HG03442 (cell line): ENCODE measurements around the gene GKN1.

Source experiments
- ATAC-seq: cut with Tn5 transposase; IDR thresholded peaks from one replicate; pipeline ENCODE4 v1.9.1; 2021; ENCODE audit warnings: mild to moderate bottlenecking, moderate library complexity; ENCODE audit not compliant: unreplicated experiment

Gene GKN1

GRCh38 chr2:68959001-68959400, 15.4 kb upstream of the GKN1 start:
- ATAC-seq = no peak

GRCh38 chr2:68961380-68961779, 13.1 kb upstream of the GKN1 start:
- ATAC-seq = no peak

- no peak for ATAC-seq
Observed at GRCh38 chr2:68964282-68964681, 10.2 kb upstream of the GKN1 start.

DNA sequence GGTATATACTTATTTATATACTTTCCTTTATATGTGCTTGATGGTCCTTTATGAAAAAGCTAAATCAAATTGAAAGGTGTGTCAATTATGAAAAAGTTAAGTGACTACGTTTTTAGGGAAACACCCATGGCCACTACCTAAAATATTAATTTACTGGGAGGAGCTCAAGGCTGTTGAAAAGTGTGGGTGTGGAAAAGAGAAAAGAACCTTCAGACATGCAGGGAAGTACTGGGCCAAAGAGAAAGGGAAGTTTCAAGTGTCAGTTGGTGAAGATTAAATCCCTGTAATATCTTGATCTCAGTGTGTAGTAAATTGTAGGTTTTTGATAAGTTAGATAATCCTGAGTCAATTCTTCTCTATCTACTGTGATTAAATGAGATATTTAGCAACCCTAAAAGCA, 6.2 kb upstream of the GKN1 start:
- ATAC-seq = no peak

- ATAC-seq = no peak
Observed at GRCh38 chr2:68969736-68970490, 4.5 kb upstream of the GKN1 start.

DNA sequence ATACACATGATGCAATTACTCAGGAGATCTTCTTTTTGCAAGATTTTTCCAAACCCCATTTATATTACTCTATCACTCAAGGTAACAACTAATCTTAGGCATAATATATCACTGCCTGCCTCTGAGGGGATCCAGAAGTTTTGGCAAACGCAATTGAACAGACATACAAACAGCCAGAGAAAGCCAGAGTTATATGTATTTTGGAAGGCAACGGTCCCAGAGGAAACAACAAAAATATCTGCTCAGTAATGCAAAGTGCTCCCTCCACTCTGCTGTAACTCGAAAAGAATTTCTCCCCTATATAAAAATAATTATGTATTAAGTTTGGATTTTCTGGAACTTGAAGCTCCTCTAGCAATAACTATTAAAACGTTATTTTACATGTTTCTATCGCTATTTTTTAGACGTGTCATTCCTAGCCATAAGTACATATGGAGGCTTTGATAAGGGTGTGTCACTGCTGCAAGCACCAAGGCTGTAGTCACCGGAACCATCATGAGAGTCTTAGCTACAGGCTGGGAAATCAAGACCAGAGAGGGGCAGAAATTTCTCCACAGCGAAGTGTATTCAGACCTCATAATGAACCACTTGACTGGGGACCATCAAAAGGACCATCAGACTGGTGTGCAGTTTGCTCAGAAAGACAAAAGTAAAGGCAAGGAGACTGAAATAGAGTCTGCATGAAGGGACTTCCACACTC, 3.7 kb upstream of the GKN1 start:
- no peak for ATAC-seq

- ATAC-seq = no peak
Observed at GRCh38 chr2:68971591-68972231, 2.7 kb upstream of the GKN1 start.

DNA sequence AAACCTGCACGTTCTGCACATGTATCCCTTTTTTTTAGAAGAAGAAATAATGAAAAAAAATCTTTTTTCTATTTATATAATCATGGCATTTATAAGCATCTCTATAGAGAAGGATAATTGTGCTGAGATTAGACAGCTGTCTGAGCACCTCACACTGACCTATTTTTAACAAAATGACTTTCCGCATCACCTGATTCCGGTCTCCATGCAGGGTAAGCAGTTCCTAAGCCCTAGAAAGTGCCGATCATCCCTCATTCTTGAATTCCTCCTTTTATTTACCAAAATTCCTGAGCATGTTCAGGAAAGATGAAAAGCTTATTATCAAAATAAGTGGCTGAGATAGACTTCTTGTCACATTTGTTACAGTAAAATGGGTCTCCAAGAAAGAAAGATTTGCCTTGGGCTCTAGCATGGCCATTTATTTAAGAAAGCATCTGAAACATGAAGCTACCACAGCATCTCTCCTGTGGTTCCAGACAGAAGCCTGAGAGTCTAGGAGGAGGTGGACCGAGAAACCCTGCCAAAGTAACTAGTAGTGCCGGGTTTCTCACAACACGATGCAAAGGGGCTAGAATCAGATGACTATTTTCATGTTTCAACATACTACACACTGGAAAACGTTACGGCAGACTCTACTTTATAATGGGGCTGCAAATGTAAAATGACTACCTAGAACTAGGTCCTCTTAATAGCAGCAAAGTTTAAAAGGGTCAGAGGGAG, 670 bp downstream of the GKN1 start:
- ATAC-seq = no peak

DNA sequence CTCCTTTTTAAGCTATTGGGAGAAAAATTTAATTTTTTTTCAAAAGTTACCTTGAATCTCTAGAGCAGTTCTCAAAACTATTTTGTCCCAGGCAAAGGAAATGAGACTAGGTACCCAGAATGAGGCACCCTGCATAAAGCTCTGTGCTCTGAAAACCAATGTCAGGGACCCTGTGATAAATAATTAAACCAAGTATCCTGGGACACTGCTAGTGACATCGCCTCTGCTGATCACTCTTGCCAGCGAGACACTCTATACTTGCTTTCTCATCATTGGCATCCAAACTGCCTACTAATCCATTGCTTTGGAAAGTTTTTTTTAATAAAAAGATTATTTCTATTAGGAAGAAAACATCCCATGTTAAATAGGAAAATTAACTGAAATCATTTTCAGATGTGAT, 1.4 kb downstream of the GKN1 start:
- no peak for ATAC-seq

- no peak for ATAC-seq
Observed at GRCh38 chr2:68977453-68977852, 3.0 kb downstream of the GKN1 start.

DNA sequence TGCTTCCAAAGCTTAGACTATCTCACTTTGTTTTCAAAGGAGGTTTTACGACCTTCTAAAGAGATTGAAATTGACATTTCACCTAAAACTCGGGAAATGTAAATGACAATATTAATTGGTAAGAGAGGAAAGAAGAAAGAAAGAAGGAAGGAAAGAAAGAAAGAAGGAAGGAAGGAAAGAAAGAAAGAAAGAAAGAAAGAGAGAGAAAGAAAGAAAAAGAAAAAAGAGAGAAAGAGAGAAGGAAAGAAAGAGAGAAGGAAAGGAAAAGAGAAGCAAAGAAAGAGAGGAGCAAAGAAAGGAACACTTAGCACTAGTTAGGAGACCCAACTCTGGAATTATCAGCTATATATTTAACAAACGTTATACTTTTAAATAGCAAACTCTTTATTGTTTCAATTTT, 3.7 kb downstream of the GKN1 start:
- ATAC-seq = no peak

- ATAC-seq = no peak
Observed at GRCh38 chr2:68980956-68981355, 6.5 kb downstream of the GKN1 start.

DNA sequence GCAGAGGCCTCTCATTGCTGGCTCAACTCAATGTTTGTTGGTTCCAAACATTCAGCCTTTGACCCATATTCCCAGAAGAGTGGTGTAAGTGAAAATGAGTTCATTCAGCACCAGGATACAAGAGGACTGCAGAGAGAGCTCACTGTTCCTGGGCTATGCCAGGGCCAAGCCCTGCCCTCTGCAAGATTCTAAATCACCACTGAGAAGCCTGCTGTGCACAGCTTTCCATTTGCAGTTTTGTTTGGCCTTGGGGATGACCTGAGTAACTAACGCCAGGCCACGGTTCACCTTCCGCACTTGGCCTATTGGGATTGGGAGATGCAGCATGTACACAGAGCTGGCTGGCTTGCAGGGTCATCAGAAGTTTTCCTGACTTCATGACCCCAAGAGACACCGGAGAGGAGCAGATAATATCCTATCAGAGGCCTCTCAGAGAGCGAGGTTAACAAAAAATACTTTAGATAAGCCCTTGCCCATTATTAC, 12.6 kb downstream of the GKN1 start:
- no peak for ATAC-seq

DNA sequence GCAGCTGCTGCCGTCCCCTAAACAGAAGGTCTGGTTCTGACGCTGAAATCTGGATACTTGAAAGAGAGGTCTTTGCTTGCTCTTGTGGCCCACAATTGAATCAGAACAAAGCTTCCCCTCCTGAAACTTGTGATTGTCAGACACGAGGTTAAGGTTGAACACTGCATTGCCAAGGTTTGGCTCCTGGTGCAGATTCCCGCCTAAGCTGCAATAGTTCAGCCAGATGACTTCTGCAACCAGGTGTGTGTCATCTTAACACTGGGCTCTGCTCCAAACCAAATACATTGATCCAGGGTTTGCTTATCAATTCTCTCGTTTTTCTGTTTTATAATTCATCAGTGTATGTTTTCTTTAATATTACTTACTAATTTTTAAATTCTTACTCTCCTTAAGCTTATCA, 14.6 kb downstream of the GKN1 start:
- no peak for ATAC-seq

DNA sequence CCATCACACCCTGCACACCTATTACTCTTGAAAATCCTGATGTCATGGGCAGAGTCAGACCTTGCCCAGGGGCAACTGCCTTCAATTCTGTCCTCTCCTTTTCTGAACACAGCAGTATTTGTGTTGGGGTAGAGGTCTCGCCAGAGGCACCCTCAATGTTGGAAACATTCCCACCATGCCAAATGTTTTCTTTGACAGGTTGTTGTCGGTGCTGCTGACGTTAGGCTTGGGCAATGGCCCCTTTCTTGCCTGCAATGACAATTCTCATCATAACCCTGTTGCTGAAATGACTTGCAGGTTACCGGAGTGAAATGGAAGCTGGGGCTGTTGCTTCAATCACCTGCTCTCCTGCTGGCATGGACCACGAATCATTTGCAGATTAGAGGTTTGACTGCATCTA, 17.9 kb downstream of the GKN1 start:
- no peak for ATAC-seq

DNA sequence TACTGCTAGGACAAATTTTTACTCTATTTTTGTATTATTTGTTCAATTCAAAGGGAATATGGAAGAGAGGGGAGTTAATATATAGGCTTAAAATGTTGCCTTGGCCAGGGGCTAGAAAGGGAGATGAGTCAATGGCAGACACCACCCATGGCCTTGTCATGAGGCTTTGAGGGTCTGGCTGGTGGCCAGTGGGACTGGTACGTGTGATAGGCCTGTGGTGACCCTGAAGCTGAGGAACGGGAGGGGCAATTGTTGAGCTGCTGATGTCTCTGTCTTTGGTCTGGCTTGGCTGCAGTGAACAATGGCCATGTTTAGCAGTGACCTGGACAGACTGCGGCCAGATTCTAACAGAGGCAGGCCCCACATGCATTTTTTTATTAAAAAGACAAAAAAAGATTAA, 18.5 kb downstream of the GKN1 start:
- no peak for ATAC-seq

- ATAC-seq = no peak
Observed at GRCh38 chr2:68993660-68994059, 19.2 kb downstream of the GKN1 start.

DNA sequence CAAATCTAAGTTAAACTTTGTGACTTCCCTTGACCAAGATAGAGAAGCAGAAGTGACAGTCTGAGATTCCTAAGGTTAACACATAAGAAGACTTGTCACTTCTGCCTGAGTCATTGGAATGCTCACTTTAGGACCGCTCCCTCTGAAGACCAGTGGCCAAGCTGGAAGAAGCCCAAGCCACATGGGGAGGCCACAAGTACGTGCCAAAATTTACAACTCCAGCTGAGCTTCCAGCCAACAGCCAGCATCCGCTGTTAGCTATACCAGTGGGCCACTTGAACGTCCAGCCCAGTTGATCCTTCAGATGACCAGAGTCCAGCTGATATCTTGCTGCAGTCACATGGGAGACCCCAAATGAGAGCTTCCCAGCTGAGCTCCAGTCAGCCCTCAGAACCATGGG, 20.4 kb downstream of the GKN1 start:
- no peak for ATAC-seq

- no peak for ATAC-seq
Observed at GRCh38 chr2:68995916-68996315, 21.5 kb downstream of the GKN1 start.

DNA sequence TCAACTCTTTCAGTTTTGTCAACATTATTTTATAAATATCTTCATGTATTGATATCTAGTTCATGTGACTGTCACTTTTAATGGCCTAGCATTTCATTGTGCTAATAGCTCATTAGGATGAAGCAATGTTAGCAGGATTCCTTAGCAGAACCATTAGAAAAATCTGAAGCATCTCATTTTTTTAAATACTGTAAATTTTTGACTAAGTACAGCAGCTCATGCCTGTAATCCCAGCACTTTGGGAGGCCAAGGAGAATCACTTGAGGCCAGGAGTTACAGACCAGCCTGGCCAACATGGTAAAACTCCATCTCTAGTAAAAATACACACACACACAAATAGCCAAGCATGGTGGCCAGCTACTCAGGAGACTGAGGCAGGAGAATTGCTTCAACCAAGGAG, 23.0 kb downstream of the GKN1 start:
- ATAC-seq = no peak

DNA sequence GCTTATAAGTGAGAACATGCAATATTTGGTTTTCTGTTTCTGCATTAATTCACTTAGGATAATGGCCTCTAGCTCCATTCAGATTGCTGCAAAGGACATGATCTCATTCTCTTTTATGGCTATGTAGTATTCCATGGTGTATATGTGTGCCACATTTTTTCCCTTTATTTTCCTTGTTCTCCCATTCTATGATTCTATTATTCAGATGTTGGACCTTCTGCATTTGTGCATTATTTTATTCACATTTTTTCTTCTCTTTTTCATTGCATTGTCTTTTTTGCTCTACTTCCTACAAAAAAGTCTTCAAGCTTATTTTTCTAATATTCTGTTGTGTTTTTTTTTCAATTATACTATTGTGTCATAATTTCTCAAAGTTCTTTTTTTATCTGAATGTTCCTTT, 27.4 kb downstream of the GKN1 start:
- ATAC-seq = no peak
